CD14-positive monocyte (primary cell): ENCODE data around the gene NBAS. TPM values are rescaled to one million over a fixed set of nuclear protein-coding genes. Genes with fewer than 3 reads are reported as not detected.

Experiments
- DNase-seq, 3 donors: peaks; one replicate each; pipeline ENCODE4 v3.0.0-alpha.2; 2011 to 2022
- H2AFZ ChIP-seq: 2 replicates; pipeline ENCODE4 v1.6.0; 2012; ENCODE audit warnings: mild to moderate bottlenecking, low read depth, low read length, inconsistent platforms; ENCODE audit not compliant: insufficient read depth, poor library complexity, severe bottlenecking
- H3K27ac ChIP-seq, 2 donors: 1 replicate in 1 of 2; 2 replicates in 1 of 2; pipeline ENCODE4 v1.5.1; 2012 to 2013; ENCODE audit warnings: low read length in 2 of 2, control low read depth in 1 of 2, inconsistent platforms in 1 of 2, low read depth in 1 of 2, mild to moderate bottlenecking in 1 of 2
- H3K27me3 ChIP-seq, 2 donors: one replicate each; pipeline versions ENCODE4 v1.6.0 to v1.6.1; 2011 to 2013; ENCODE audit warnings: low read length in 2 of 2; ENCODE audit not compliant: control insufficient read depth in 2 of 2, insufficient read depth in 2 of 2
- H3K36me3 ChIP-seq, 2 donors: replicated peaks in 1 of 2; 1 replicate in 1 of 2; 2 replicates in 1 of 2; pipeline versions ENCODE4 v1.5.1 to v1.6.1; 2012 to 2013; ENCODE audit warnings: low read length in 2 of 2, control low read depth in 1 of 2, inconsistent platforms in 1 of 2, mild to moderate bottlenecking in 1 of 2; ENCODE audit not compliant: insufficient read depth in 2 of 2, control insufficient read depth in 1 of 2
- H3K4me1 ChIP-seq, 2 donors: 1 replicate in 1 of 2; 2 replicates in 1 of 2; pipeline versions ENCODE4 v1.5.1 to v1.6.1; 2012 to 2013; ENCODE audit warnings: low read length in 2 of 2, control low read depth in 1 of 2, inconsistent platforms in 1 of 2, mild to moderate bottlenecking in 1 of 2, moderate library complexity in 1 of 2; ENCODE audit not compliant: insufficient read depth in 2 of 2, control insufficient read depth in 1 of 2
- H3K4me2 ChIP-seq: replicated peaks from 2 replicates; pipeline ENCODE3; 2012; ENCODE audit warnings: low read length, moderate library complexity, mild to moderate bottlenecking; ENCODE audit not compliant: poor library complexity, severe bottlenecking; ENCODE audit errors: extremely low read depth
- H3K4me3 ChIP-seq, 3 experiments: fragments of 200-600 bp in 1 of 3; sonication (generic) in 1 of 3; replicated peaks in 1 of 3; 1 replicate in 2 of 3; 2 replicates in 1 of 3; pipeline ENCODE4 v1.5.1; 2011 to 2013; ENCODE audit warnings: low read length in 3 of 3, mild to moderate bottlenecking in 3 of 3, control low read depth in 2 of 3, low read depth in 2 of 3, inconsistent platforms in 1 of 3, moderate library complexity in 1 of 3
- H3K79me2 ChIP-seq: 2 replicates; pipeline ENCODE4 v1.6.0; 2012; ENCODE audit warnings: mild to moderate bottlenecking, control low read depth, inconsistent platforms, low read length, moderate library complexity; ENCODE audit not compliant: insufficient read depth
- H3K9ac ChIP-seq: 2 replicates; pipeline ENCODE4 v1.6.0; 2017; ENCODE audit warnings: low read length, mild to moderate bottlenecking; ENCODE audit not compliant: insufficient read depth, poor library complexity, severe bottlenecking
- H3K9me3 ChIP-seq, 2 donors: replicated peaks in 1 of 2; 1 replicate in 1 of 2; 2 replicates in 1 of 2; pipeline versions ENCODE4 v1.5.1 to v1.6.1; 2012 to 2013; ENCODE audit warnings: low read length in 2 of 2, control low read depth in 1 of 2; ENCODE audit not compliant: control insufficient read depth in 1 of 2, insufficient read depth in 1 of 2
- H4K20me1 ChIP-seq: 2 replicates; pipeline ENCODE4 v1.6.0; 2012; ENCODE audit warnings: mild to moderate bottlenecking, low read length, control low read depth, moderate library complexity; ENCODE audit not compliant: insufficient read depth
- H3K27ac Mint-ChIP-seq, 7 donors: one replicate each; pipeline ENCODE4 v1.8.0; 2020; ENCODE audit warnings: mild to moderate bottlenecking in 7 of 7, mixed read lengths in 7 of 7, moderate library complexity in 6 of 7, inconsistent platforms in 2 of 7
- H3K27me3 Mint-ChIP-seq, 3 donors: one replicate each; pipeline ENCODE4 v1.8.0; 2021 to 2022; ENCODE audit warnings: low read depth in 3 of 3, mild to moderate bottlenecking in 3 of 3, mixed read lengths in 3 of 3, moderate library complexity in 3 of 3, inconsistent platforms in 1 of 3
- H3K36me3 Mint-ChIP-seq, 2 donors: one replicate each; pipeline ENCODE4 v1.8.0; 2020; ENCODE audit warnings: mixed read lengths in 2 of 2, inconsistent platforms in 1 of 2, mild to moderate bottlenecking in 1 of 2
- H3K4me1 Mint-ChIP-seq: one replicate; pipeline ENCODE4 v1.8.0; 2020; ENCODE audit warnings: mild to moderate bottlenecking, mixed read lengths
- H3K4me3 Mint-ChIP-seq, 2 donors: one replicate each; pipeline ENCODE4 v1.8.0; 2020; ENCODE audit warnings: mild to moderate bottlenecking in 2 of 2, mixed read lengths in 2 of 2, moderate library complexity in 1 of 2
- H3K9me3 Mint-ChIP-seq, 7 donors: one replicate each; pipeline ENCODE4 v1.8.0; 2020 to 2022; ENCODE audit warnings: mixed read lengths in 7 of 7, mild to moderate bottlenecking in 6 of 7, moderate library complexity in 6 of 7, inconsistent platforms in 2 of 7
- CTCF ChIP-seq: fragments of 200-600 bp; IDR thresholded peaks from one replicate; pipeline ENCODE4 v1.8.0; 2022; ENCODE audit warnings: antibody characterized with exemption, mild to moderate bottlenecking
- WGBS: methylation state at CpG from one replicate; pipeline ENCODE4 v1.1.5; 2013; ENCODE audit warnings: missing lambda C conversion rate; ENCODE audit not compliant: insufficient coverage; 5-methylcytosine and 5-hydroxymethylcytosine counted together
- intact Hi-C, 2 donors: fragments of 100-400 bp; cut with micrococcal nuclease; formaldehyde crosslinking; loops; one replicate each; pipeline versions ENCODE4 v1.15.0 to v1.15.1; 2023
- polyA plus RNA-seq, 3 donors: library from polyadenylated mRNA; depleted of rRNA in 1 of 3; unstranded in 2 of 3; stranded (reverse) in 1 of 3; fragments of 300-500 nt in 2 of 3; fragments of >200 nt in 1 of 3; fragmentation: Illumina TruSeq in 2 of 3; gene quantifications; 1 replicate in 2 of 3; 2 replicates in 1 of 3; pipeline ENCODE4 v1.2.3, GENCODE V29; 2012 to 2021

NBAS gene
- polyA plus RNA-seq, 3 donors: 8.9 to 10.9 (median 8.9) TPM

GRCh38 chr2:15173501-15173900, 387.6 kb downstream of the NBAS start:
- Mint-ChIP-seq H3K9me3 (no peaks in the 10 kb centered on the region), H3K36me3 (peaks cover 35 to 46% of the 10 kb centered on the region in 2 donors), H3K4me3 (no peak overlapping the region), H3K4me1 (no peaks in the 10 kb centered on the region), H3K27ac (no peak overlapping the region), H3K27me3 (no peaks in the 10 kb centered on the region)
- Histone ChIP-seq H3K9ac (no peak overlapping the region), H3K4me1 (no peaks in the 10 kb centered on the region), H2AFZ (no peak overlapping the region), H4K20me1 (no peaks in the 10 kb centered on the region), H3K4me2 (no peak overlapping the region), H3K79me2 (no peaks in the 10 kb centered on the region), H3K36me3 (peaks cover 5 to 31% of the 10 kb centered on the region in 2 donors), H3K4me3 (no peak overlapping the region), H3K27me3 (no peaks in the 10 kb centered on the region), H3K9me3 (no peaks in the 10 kb centered on the region), H3K27ac (no peak overlapping the region)
- intact Hi-C loops: no loop called here
- no peak for DNase-seq
- 98% methylated on average over 6 of the region's 8 CpGs for WGBS
- no peak for TF ChIP-seq CTCF

- peaks cover 31 to 42% of the 10 kb centered on the region in 2 donors for H3K36me3 Mint-ChIP-seq
- H3K27me3 ChIP-seq: no peaks in the 10 kb centered on the region
- H3K9me3 ChIP-seq: no peaks in the 10 kb centered on the region
- no peak overlapping the region for H3K4me2 ChIP-seq
- no peaks in the 10 kb centered on the region for H3K27me3 Mint-ChIP-seq
- no peaks in the 10 kb centered on the region for H4K20me1 ChIP-seq
- H3K9ac ChIP-seq: no peak overlapping the region
- H2AFZ ChIP-seq: no peak overlapping the region
- H3K4me1 Mint-ChIP-seq: no peaks in the 10 kb centered on the region
- no peak for DNase-seq
- intact Hi-C loops: no loop called here
- H3K4me3 Mint-ChIP-seq: no peak overlapping the region
- H3K9me3 Mint-ChIP-seq: no peaks in the 10 kb centered on the region
- H3K4me3 ChIP-seq: no peak overlapping the region
- no peaks in the 10 kb centered on the region for H3K79me2 ChIP-seq
- H3K27ac Mint-ChIP-seq: no peak overlapping the region
- no peaks in the 10 kb centered on the region for H3K4me1 ChIP-seq
- H3K27ac ChIP-seq: no peak overlapping the region
- no peak for TF ChIP-seq CTCF
- peaks cover 5 to 26% of the 10 kb centered on the region in 2 donors for H3K36me3 ChIP-seq
- no CpG with 5 or more reads among the region's 1 CpG for WGBS
These were observed 388.3 kb downstream of the NBAS start for GRCh38 chr2:15172825-15173224.
